GM18526 (cell line): ENCODE data around the gene ZSWIM5.

Experiments
- POLR2A ChIP-seq: IDR thresholded peaks from 3 replicates; pipeline ENCODE4 v1.6.1; 2011; ENCODE audit not compliant: insufficient read length; ENCODE audit errors: extremely low read depth

The ZSWIM5 gene

DNA sequence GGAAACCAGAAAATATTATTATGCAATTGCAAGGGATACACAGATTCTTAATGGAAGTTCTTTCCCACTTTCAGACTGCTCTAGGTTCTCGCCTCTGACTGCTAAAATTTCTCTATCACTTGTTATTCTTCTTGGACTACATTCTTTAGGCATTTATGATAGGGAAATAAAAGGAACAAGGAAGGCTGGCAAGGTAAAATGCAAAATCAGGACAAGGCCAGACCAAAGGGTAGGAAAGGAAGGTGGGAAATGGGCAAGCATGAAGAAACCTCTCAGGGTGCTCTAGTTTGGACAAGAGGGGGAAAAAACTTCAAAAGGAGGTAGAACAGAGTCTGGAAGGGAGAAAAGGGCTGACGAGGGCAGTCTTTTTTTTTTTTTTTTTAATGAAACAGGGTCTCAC, 168.2 kb downstream of the ZSWIM5 start:
- TF ChIP-seq POLR2A = no peak

DNA sequence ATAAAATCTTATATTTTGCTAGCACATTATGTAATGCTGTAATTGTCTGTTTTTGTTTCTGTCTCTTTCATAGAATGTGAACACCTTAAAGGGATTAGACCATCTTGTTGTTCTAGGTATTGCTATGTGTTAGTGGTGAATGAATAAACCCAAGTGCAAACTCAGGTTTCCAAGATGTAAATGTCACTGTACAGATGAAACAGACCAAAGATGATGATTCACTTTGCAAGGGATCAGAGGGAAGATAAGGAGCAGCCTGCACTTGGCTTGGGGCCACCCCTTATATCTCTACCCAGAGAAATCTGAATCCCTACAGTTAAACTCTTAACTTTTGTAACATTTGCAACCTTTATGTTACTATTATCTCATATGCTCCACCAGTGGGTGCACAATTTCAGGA, 168.9 kb downstream of the ZSWIM5 start:
- no peak for TF ChIP-seq POLR2A

DNA sequence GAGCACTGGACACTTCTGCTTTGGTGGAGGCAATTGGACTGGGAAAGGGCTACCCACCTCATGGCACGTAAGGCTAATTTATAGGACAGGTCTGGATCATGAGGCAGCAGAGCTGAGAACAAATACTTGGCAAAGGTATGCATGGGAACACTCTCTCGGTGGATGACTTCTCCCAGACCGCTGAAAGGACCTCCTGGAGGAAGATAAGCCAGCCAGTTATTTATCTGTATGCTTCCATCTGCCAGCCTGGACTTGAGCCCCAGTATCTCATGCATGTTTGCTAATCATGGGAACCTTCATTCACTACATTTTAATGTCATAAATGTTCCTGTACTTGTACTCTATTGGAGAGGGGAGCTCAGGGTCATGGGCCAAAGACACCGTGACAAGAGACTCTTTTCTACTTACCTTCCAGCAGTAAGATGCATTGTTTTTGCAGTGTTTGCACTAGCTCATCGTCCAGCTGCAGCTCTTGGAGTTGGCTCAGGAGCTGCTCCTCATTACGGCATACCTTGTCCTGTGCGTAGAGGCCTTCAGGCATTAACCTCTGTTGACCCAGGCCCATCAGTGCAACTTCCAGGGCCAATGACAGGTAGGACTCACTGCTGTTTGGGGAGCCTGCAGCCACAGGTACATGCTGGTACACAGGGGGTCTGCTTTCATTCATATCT, 170.6 kb downstream of the ZSWIM5 start:
- TF ChIP-seq POLR2A = no peak

DNA sequence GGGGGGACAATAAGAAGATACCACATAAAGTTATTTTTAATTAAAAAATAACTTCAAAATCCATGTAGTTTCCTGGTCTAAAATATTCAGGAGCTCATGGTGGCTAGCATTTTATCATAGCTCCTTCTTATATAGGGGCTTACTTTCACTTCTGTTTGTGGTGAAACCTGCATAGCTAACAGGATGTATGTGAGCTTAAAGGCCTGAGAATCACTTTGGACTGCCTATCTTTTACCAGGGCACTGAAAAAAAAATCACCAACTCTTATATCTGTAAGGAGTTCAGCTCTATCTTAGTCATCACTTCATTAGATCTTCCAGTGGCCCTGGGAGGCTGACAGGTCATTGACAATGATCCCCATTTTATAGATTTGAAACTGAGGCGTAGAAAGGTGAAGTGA, 173.0 kb downstream of the ZSWIM5 start:
- TF ChIP-seq POLR2A = no peak

DNA sequence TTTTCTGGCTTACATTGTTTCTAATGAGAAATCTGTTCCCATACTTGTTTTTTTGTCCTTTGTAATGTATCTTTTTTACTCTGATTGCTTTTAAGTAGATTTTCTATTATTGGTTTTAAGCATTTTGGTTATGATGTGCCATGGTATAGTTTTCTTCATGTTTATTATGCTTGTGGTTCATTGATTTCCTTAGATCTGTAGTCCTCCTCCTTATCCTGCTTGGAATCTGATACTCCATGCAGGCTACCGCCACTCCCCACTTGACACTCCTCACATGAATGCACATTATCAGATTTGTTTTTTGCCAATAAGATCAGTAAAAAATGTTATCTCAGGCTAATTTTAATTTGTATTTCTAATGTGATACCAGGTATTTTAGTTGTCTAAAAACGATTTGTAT, 173.6 kb downstream of the ZSWIM5 start:
- no peak for TF ChIP-seq POLR2A

DNA sequence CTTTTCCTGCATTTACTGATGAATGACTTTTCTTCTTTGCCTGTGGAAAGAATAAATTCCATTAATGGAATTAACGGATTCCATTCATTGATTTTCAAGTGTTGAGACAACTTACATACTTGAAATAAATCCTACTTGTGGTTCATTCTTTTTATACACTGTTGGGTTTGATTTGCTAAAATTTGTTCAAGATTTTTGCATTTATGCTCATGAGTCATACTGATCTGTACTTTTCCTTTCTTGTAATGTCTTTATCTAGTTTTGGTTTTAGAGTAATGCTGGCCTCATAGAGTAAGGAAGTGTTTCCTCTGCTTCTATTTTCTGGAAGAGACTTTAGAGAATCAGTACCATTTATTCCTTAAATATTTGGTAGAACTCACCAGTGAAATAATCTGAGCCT, 180.0 kb downstream of the ZSWIM5 start:
- no peak for TF ChIP-seq POLR2A

DNA sequence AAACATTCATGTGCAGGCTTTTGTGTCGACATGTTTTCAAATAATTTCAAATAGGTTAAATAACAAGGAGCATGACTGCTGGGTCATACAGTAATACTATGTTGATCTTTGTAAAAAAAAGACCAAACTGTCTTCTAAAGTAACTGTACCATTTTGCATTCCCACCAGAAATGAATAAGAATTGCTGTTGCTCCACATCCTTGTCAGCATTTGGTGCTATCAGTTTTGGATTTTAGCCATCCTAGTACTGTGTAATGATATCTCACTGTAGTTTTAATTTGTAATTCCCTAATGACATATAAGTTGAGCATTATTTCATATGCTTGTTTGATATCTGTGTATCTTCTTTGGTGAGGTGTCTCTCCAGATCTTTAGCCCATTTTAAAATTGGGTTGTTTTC, 182.7 kb downstream of the ZSWIM5 start:
- TF ChIP-seq POLR2A = no peak

DNA sequence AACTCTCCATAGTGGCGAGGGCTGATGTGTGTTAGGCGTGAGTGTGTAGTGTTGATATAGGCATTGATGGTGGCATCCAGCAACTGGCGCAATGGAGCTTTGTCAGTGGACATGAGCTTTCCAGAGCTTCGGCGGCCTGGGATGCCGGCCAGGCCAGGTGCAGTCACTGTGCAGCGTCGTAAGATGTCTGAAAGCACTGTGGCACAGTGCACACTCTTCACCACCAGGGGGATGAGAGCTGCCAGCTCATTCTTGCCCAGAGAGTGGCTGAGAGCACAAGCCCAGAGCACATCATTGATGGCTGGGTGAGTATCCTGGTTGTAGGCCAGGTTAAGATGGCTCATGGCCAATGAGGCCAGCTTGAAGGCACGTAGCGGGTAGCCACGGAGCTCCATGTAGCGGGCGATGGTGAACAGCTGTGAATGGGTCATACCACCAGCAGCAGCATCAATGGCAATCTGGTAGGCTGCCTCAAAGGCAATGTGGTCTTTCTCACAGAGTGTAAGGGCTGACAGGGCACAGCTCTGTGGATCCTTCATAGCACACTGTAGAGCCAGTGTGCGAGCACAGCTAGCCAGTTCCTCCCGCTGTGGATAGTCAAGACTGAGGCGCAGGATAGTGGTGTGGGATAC, 187.7 kb downstream of the ZSWIM5 start:
- no peak for TF ChIP-seq POLR2A

DNA sequence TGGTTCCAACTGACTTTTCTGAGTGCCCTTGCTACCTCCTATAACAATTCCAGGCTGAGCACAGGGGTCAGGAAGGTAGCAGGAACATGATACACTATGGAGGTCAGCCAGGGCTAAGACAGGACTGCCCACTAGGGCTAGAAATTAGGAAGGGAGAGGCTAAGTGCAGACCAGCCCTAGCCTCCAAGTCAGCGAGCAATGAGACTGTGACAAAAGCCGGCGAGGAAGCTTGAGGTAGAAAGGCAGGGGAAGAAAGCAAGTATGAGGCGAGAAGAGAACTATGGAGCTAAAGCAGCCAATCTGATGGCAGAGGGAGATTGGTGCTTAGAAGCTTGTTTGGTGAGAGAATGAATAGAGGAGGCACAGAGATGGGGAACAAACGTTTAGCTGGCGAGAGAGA, 189.6 kb downstream of the ZSWIM5 start:
- no peak for TF ChIP-seq POLR2A

DNA sequence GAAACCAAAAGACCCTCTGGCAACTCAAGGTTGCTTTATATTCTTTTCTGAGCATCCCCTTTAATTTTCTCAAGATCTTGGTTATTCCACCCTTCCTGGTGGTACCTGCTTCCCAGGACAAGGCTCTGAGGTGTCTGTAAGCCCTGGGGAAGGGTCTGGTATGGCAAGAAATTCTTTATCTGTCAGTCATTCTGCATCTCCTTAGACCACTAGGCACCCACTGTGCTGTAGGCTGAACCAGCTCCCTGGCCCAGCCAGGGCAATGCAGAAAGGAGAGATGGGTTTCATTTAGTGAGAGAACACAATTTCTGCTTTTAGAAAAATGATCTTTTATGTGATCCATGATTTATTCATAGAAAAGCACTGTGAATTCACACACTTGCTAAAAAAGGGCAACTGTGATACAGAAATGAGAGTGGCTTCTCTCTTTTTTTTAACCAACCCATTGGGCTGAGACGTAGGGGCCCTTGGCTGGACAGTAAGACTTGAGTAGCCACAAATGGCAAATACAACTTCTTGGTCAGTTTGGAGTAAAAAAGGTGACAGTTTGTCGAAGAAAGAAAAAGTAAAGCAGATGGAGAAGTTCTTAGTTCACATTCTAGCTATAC, 190.2 kb downstream of the ZSWIM5 start:
- no peak for TF ChIP-seq POLR2A

DNA sequence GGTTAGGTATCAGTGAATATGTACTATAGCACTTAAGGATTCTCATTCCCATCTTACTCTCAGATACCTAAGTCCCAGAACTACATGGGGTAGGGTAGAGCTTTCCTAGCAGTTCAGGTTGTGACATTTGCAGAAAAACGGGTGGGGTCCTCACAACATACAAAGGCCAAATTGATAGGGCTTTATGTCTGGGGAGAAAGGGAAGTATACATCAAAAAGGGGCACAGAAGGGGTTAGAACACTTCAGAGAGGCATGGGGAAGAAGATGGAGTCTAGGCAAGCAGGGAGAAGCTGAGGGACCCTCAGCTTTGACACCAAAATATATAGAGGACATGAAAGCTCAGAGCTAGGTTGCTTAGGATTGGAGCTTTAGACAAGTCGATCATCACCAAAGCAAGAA, 190.7 kb downstream of the ZSWIM5 start:
- TF ChIP-seq POLR2A = no peak

DNA sequence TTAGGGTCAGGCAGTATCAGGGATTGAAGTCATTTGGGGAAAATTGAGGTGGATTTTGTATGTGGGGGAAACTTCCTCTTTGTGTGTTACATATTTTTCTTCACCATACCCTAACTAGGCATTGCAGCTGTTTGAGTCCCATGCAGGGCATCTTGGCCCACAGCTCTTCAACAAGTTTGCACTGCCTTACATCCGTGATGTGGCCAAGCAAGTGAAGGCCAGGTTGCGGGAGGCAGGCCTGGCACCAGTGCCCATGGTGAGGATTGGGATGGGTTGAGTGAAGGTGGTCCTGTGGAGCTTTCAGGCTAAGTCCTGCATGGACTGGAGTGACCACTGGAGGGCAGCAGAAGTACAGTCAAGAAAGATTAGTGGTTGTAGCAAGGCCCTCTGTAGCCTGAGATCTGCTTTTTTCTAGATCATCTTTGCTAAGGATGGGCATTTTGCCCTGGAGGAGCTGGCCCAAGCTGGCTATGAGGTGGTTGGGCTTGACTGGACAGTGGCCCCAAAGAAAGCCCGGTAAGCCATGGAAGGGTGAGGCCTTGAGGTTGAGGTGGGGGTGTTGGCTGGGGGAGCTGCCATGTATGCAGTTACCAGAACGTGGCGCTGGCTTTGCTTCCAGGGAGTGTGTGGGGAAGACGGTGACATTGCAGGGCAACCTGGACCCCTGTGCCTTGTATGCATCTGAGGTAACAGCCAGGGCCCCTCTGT, 191.9 kb downstream of the ZSWIM5 start:
- TF ChIP-seq POLR2A = no peak

DNA sequence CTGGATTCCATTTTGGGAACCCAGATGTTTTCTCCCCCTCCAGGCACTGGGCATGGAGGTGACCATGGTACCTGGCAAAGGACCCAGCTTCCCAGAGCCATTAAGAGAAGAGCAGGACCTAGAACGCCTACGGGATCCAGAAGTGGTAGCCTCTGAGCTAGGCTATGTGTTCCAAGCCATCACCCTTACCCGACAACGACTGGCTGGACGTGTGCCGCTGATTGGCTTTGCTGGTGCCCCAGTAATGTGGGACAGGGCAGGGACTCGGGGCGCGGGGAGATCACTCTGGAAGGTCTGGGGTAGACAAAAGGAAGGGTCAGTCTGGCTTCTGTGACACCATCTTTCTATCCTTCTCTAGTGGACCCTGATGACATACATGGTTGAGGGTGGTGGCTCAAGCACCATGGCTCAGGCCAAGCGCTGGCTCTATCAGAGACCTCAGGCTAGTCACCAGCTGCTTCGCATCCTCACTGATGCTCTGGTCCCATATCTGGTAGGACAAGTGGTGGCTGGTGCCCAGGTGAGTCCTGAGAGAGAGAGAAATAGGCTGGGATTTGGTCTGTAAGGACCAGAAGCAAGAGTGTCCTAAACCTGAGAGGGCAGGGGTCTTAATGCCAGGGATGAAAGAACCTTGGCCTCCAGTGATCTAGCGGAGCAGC, 192.7 kb downstream of the ZSWIM5 start:
- no peak for TF ChIP-seq POLR2A

DNA sequence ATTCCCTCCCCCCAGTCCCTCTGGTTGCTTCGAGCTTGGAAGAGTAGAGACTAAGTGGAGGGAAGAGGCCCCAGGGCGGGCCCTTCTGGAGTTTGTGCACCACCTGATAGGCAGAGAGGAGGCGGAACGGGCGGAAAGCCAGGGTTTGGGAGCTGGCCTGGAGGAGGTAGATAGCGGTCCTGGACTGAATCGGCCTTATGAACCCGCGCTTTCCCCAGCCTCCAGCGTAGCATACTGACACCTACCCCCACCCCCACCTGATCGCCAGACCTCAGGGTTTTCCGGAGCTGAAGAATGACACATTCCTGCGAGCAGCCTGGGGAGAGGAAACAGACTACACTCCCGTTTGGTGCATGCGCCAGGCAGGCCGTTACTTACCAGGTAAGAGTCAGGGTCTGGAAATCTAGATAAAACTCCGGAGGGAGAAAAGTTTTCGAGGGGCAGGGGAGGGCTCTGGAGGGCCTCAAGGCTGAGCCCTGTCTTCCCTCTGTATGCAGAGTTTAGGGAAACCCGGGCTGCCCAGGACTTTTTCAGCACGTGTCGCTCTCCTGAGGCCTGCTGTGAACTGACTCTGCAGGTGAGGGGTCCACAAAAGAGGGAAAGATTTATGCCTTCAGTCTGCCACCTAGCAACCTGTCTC, 193.6 kb downstream of the ZSWIM5 start:
- TF ChIP-seq POLR2A = no peak
